PC-9 (cell line): ENCODE data around the gene PHAF1.

ENCODE experiments used
- EZH2 ChIP-seq: fragments of 200-600 bp; sonication (generic); IDR thresholded peaks from 2 replicates; pipeline ENCODE4 v1.8.0; 2017; ENCODE audit warnings: antibody characterized with exemption, low read depth
- TF ChIP-seq, protein P1 (sequence below): fragments of 200-600 bp; sonication (generic); conservative IDR thresholded peaks from 2 replicates; pipeline ENCODE4 v1.6.1; 2017; ENCODE audit warnings: mixed run types, antibody characterized with exemption, mild to moderate bottlenecking, moderate library complexity

GRCh38 chr16:67193536-67193935 is 83.8 kb downstream of the PHAF1 start:
- TF ChIP-seq, protein P1, sequence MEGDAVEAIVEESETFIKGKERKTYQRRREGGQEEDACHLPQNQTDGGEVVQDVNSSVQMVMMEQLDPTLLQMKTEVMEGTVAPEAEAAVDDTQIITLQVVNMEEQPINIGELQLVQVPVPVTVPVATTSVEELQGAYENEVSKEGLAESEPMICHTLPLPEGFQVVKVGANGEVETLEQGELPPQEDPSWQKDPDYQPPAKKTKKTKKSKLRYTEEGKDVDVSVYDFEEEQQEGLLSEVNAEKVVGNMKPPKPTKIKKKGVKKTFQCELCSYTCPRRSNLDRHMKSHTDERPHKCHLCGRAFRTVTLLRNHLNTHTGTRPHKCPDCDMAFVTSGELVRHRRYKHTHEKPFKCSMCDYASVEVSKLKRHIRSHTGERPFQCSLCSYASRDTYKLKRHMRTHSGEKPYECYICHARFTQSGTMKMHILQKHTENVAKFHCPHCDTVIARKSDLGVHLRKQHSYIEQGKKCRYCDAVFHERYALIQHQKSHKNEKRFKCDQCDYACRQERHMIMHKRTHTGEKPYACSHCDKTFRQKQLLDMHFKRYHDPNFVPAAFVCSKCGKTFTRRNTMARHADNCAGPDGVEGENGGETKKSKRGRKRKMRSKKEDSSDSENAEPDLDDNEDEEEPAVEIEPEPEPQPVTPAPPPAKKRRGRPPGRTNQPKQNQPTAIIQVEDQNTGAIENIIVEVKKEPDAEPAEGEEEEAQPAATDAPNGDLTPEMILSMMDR, result no peak
- TF ChIP-seq EZH2, result no peak
